Heart left ventricle (tissue), 13 donors: ENCODE results near the gene SLC35E3.

Experiments used
- POLR2A ChIP-seq, 2 donors: fragments of 450-650 bp; IDR thresholded peaks; one replicate each; pipeline ENCODE4 v1.6.1; 2017; ENCODE audit warnings: antibody characterized with exemption in 2 of 2, mild to moderate bottlenecking in 2 of 2, moderate library complexity in 2 of 2
- TF ChIP-seq, protein P1 (sequence below), 12 donors: fragments of 200-600 bp; sonication (generic) in 4 of 12; IDR thresholded peaks; one replicate each; pipeline versions ENCODE4 v1.5.0 to v1.8.0; 2018 to 2022; ENCODE audit warnings: antibody characterized with exemption in 12 of 12, mild to moderate bottlenecking in 5 of 12
- donor health status: ischemic (EF 13 %, LVEDD 7.1; RV severe dilation, severe dysfunction).
- donor health status: DM: no; HTN: yes; CAD: no.
- donor health status: DM: no; HTN: no; CAD: no.
- donor health status: ischemic (EF 25% LVEDD 6.9; RV normal size, moderate dysfunction).
- donor health status: ischemic (EF 25% LVEDD 5.7; RV mildly dilated, moderate dysfunction).
- donor health status: ischemic (EF 35%, LVEDD 5.7; RV mildly dilated, moderate dysfunction).
- donor health status: nonischemic (EF 11% LVEDD 7.7; RV severe dilation, severe dysfunction).
- donor health status: DM: yes; HTN: yes; CAD: no.
- donor health status: PGD.
- donor health status: ischemic (EF 29% LVEDD 5.4; RV normal size, mild dysfunction).
- donor health status: nonischemic (EF 23%, LVEDD 6.1; RV moderate dilation, normal function).

DNA sequence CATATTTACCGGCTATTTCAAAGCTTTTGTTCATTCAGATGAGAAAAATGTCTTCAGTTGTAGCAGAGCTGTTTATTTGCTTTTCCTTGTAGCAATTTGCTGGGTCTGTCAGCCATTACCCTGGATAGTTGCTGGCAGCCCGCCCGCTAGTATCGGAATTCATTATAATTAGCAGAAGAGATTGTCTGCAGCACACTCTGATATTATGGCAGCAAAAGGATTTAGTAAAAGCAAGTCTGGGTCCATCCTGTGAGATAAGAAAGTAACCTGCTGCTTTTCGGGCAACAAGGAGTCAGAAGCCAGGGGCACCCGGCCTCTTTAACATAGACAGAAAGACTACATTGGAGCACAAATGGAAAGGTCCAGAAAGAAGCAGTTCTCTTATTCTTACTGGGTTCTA, 6.1 kb upstream of the SLC35E3 start:
- TF ChIP-seq, protein P1, sequence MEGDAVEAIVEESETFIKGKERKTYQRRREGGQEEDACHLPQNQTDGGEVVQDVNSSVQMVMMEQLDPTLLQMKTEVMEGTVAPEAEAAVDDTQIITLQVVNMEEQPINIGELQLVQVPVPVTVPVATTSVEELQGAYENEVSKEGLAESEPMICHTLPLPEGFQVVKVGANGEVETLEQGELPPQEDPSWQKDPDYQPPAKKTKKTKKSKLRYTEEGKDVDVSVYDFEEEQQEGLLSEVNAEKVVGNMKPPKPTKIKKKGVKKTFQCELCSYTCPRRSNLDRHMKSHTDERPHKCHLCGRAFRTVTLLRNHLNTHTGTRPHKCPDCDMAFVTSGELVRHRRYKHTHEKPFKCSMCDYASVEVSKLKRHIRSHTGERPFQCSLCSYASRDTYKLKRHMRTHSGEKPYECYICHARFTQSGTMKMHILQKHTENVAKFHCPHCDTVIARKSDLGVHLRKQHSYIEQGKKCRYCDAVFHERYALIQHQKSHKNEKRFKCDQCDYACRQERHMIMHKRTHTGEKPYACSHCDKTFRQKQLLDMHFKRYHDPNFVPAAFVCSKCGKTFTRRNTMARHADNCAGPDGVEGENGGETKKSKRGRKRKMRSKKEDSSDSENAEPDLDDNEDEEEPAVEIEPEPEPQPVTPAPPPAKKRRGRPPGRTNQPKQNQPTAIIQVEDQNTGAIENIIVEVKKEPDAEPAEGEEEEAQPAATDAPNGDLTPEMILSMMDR (IDR thresholded peaks at IDR 0.05) = no peak
- TF ChIP-seq POLR2A (IDR thresholded peaks at IDR 0.05) = no peak
